Measurements from ENCODE around the gene ITCH.
A peak's percentile ranks its signal among the peaks of the same experiment; 100 is the strongest.
"Not testable (repeated sequence)": the region's sequence is repeated elsewhere in the genome, so short reads cannot be mapped to it uniquely, and the experiment has no call there.

ITCH gene

GRCh38 chr20:34363062-34363464, at the start of gene ITCH:
TSS of gene ITCH (plus strand) at chr20:34363273. CDS start at chr20:34393812, 30,539 bp downstream.
- peak; percentile 100 for DNase-seq

- no peak for DNase-seq
Measured at GRCh38 chr20:34315236-34315635, 47.8 kb upstream of the ITCH start.

GRCh38 chr20:34316196-34316814, 46.8 kb upstream of the ITCH start:
- DNase-seq = peak; percentile 77 to 94

GRCh38 chr20:34318609-34319443, 44.2 kb upstream of the ITCH start:
- no peak for DNase-seq

- no peak for DNase-seq
Measured at GRCh38 chr20:34320861-34321260, 42.2 kb upstream of the ITCH start.

GRCh38 chr20:34322267-34323105, 40.6 kb upstream of the ITCH start:
- no peak for DNase-seq

GRCh38 chr20:34324541-34324940, 38.5 kb upstream of the ITCH start:
- DNase-seq = no peak

- DNase-seq = not testable (repeated sequence)
Measured at GRCh38 chr20:34328207-34328606, 34.9 kb upstream of the ITCH start.

- DNase-seq = no peak
Measured at GRCh38 chr20:34328928-34329677, 34.0 kb upstream of the ITCH start.

GRCh38 chr20:34330861-34331544, 32.1 kb upstream of the ITCH start:
- DNase-seq = not testable (repeated sequence)

- no peak for DNase-seq
Measured at GRCh38 chr20:34331838-34332237, 31.2 kb upstream of the ITCH start.

- no peak for DNase-seq
Measured at GRCh38 chr20:34332262-34332920, 30.7 kb upstream of the ITCH start.

GRCh38 chr20:34333786-34334185, 29.3 kb upstream of the ITCH start:
- DNase-seq = no peak

- no peak for DNase-seq
Measured at GRCh38 chr20:34334654-34335407, 28.2 kb upstream of the ITCH start.

GRCh38 chr20:34337544-34337943, 25.5 kb upstream of the ITCH start:
- DNase-seq = no peak

- DNase-seq = no peak
Measured at GRCh38 chr20:34337982-34338726, 24.9 kb upstream of the ITCH start.

- not testable (repeated sequence) for DNase-seq
Measured at GRCh38 chr20:34340726-34341125, 22.3 kb upstream of the ITCH start.

- DNase-seq = not testable (repeated sequence)
Measured at GRCh38 chr20:34341199-34341598, 21.9 kb upstream of the ITCH start.

GRCh38 chr20:34343458-34344211, 19.4 kb upstream of the ITCH start:
- no peak for DNase-seq

Data from SW 1271 (cell line).